Brain microvascular endothelial cell (primary cell): Measurements from ENCODE around the gene PTGS1.

Experiments
- DNase-seq: peaks from one replicate; pipeline ENCODE4 v3.0.0-alpha.2; 2020
- H3K27ac ChIP-seq: fragments of 250-450 bp; sonication (Bioruptor Pico); 2 replicates; pipeline ENCODE4 v1.5.1; 2020; ENCODE audit warnings: mild to moderate bottlenecking, moderate library complexity
- H3K27me3 ChIP-seq: fragments of 250-450 bp; sonication (Bioruptor Pico); replicated peaks from 2 replicates; pipeline ENCODE4 v1.5.1; 2020; ENCODE audit warnings: mild to moderate bottlenecking
- H3K36me3 ChIP-seq: fragments of 250-450 bp; sonication (Bioruptor Pico); replicated peaks from 2 replicates; pipeline ENCODE4 v1.5.1; 2020; ENCODE audit warnings: mild to moderate bottlenecking
- H3K4me3 ChIP-seq: 2 replicates; pipeline ENCODE4 v1.5.1; 2011; ENCODE audit warnings: low read depth, mild to moderate bottlenecking, control low read depth, low read length, moderate library complexity
- CTCF ChIP-seq: IDR thresholded peaks from 2 replicates; pipeline ENCODE4 v1.5.1; 2011; ENCODE audit warnings: low read depth, mild to moderate bottlenecking, moderate library complexity, low read length, control low read depth, inconsistent platforms; ENCODE audit errors: missing control alignments
- in situ Hi-C: cut with HindIII; loops from 2 replicates; pipeline ENCODE4 v1.10.0; 2017; ENCODE audit warnings: low sequenced_read_pairs, low pct_ligation_motif_present

Gene PTGS1

DNA sequence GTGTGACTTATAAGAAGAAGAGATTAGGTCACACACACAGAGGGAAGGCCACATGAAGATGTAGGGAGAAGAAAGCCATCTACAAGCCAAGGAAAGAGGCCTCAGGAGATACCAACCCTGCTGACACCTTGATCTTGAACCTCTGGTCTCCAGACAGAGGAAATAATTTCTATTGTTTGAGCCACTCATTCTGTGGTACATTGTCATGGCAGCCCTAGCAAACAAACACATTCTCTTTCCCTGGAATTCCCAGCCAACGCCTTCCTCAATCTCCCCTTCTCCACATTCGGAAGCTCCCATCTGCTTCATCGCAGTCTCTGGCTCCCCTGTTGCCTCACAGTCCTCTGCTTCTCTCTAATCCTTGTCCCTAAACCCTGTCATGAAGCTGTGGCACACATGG lies 16.7 kb downstream of the PTGS1 start:
- Histone ChIP-seq H3K36me3 (no peaks in the 10 kb centered on the region), H3K27ac (no peak overlapping the region), H3K27me3 (no peaks in the 10 kb centered on the region), H3K4me3 (no peak overlapping the region)
- no peak for TF ChIP-seq CTCF
- in situ Hi-C loops: no loop called here
- no peak for DNase-seq

DNA sequence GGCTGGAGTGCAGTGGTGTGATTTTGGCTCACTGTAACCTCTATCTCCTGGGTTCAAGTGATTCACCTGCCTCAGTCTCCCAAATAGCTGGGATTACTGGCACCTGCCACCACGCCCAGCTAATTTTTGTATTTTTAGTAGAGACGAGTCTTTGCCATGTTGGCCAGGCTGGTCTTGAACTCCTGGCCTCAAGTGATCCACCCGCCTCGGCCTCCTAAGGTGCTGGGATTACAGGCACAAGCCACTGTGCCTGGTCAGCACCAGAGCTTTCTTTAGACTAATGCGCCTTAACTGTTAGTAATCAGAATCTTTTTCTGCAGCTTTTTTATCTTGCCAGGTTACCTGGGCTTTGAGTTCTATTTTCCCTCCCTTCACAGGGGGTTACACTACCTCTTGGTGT lies 18.4 kb downstream of the PTGS1 start:
- Histone ChIP-seq H3K4me3 (no peak overlapping the region), H3K36me3 (no peaks in the 10 kb centered on the region), H3K27me3 (no peaks in the 10 kb centered on the region), H3K27ac (no peak overlapping the region)
- no peak for TF ChIP-seq CTCF
- in situ Hi-C loops: no loop called here
- DNase-seq: no peak

- DNase-seq: no peak
- no peaks in the 10 kb centered on the region for H3K27me3 ChIP-seq
- no peak overlapping the region for H3K27ac ChIP-seq
- no peaks in the 10 kb centered on the region for H3K36me3 ChIP-seq
- H3K4me3 ChIP-seq: no peak overlapping the region
- TF ChIP-seq CTCF: no peak
- in situ Hi-C loops: no loop called here
These were observed 19.1 kb downstream of the PTGS1 start for GRCh38 chr9:122389799-122390481.

DNA sequence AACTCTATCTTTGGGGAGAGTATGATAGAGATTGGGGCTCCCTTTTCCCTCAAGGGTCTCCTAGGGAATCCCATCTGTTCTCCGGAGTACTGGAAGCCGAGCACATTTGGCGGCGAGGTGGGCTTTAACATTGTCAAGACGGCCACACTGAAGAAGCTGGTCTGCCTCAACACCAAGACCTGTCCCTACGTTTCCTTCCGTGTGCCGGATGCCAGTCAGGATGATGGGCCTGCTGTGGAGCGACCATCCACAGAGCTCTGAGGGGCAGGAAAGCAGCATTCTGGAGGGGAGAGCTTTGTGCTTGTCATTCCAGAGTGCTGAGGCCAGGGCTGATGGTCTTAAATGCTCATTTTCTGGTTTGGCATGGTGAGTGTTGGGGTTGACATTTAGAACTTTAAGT lies 21.5 kb downstream of the PTGS1 start:
- in situ Hi-C loops: no loop called here
- no peak for TF ChIP-seq CTCF
- H3K4me3 ChIP-seq: no peak overlapping the region

GRCh38 chr9:122392714-122393113 lies 21.9 kb downstream of the PTGS1 start:
- Histone ChIP-seq H3K4me3 (no peak overlapping the region), H3K27me3 (no peaks in the 10 kb centered on the region), H3K27ac (no peak overlapping the region), H3K36me3 (no peaks in the 10 kb centered on the region)
- TF ChIP-seq CTCF: no peak
- DNase-seq: no peak
- in situ Hi-C loops: no loop called here

More for the DNA sequence above, 21.5 kb downstream of the PTGS1 start:
- no peak for DNase-seq
- no peaks in the 10 kb centered on the region for H3K36me3 ChIP-seq
- no peaks in the 10 kb centered on the region for H3K27me3 ChIP-seq
- no peak overlapping the region for H3K27ac ChIP-seq

DNA sequence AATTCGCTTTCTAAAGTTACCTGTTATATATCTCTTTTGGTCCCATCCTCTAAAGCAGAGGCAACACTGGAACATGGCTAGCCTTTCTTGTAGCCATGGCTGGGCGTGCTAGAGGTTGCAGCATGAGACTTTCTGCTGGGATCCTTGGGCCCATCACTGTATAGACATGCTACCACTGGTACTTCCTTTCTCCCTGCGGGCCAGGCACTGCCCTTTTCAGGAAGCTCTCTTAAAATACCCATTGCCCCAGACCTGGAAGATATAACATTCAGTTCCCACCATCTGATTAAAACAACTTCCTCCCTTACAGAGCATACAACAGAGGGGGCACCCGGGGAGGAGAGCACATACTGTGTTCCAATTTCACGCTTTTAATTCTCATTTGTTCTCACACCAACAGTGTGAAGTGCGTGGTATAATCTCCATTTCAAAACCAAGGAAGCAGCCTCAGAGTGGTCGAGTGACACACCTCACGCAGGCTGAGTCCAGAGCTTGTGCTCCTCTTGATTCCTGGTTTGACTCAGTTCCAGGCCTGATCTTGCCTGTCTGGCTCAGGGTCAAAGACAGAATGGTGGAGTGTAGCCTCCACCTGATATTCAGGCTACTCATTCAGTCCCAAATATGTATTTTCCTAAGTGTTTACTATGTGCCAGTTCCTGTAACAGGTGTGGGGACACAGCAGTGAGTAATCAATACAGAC lies 22.6 kb downstream of the PTGS1 start:
- in situ Hi-C loops: no loop called here
- H3K27ac ChIP-seq: no peak overlapping the region
- no peak for DNase-seq
- no peak overlapping the region for H3K4me3 ChIP-seq
- H3K36me3 ChIP-seq: no peaks in the 10 kb centered on the region
- no peaks in the 10 kb centered on the region for H3K27me3 ChIP-seq
- TF ChIP-seq CTCF: no peak
